NCI-H446 treated with DMSO at 0.1 percent for 48 hours (cell line): ENCODE results near the gene EAF1.
"Not testable (repeated sequence)": the region's sequence is repeated elsewhere in the genome, so short reads cannot be mapped to it uniquely, and the experiment has no call there.

ENCODE experiments used
- DNase-seq: peaks from one replicate; lab custom pipeline; 2025; lab: John Stamatoyannopoulos, UW

Gene EAF1

DNA sequence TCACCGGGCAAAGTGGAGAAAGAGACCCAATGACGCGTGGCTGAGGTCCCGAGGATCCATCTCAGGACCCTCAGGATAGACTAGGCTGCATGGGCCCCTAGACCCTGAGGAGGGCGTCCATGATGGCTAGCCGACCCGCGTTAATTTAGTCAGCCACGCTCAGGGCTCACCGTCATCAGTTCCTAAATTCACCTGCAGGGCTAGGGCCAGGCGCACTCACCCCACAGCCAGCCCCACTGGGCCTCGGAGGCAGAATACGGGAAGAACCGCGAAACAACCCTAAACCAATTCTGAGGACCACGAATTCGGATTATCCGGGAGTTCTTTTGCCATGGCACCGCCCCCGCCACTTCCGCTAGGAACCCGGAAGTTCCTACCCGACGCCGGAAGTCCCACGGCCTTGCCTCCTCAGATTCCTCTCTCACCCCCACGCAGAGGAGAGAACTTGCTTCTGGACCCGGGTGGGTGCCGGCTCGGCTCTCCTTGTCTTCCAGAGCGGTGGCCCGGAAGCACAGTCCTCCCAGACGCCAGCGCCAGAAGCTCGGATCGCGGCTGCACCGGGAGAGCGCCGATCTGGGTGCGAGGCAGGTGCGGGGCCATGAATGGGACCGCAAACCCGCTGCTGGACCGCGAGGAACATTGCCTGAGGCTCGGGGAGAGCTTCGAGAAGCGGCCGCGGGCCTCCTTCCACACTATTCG is at the start of gene EAF1, which contains the start of gene METTL6:
Gene EAF1, plus strand, starts transcription at position 417 of the 699 bp plus-strand sequence. Its CDS starts 182 bp downstream, at position 599.
Gene METTL6, minus strand, starts transcription at position 363 of the 699 bp plus-strand sequence. CDS start 1,033 bp downstream, outside the sequence.
- DNase-seq = peak; percentile 38

DNA sequence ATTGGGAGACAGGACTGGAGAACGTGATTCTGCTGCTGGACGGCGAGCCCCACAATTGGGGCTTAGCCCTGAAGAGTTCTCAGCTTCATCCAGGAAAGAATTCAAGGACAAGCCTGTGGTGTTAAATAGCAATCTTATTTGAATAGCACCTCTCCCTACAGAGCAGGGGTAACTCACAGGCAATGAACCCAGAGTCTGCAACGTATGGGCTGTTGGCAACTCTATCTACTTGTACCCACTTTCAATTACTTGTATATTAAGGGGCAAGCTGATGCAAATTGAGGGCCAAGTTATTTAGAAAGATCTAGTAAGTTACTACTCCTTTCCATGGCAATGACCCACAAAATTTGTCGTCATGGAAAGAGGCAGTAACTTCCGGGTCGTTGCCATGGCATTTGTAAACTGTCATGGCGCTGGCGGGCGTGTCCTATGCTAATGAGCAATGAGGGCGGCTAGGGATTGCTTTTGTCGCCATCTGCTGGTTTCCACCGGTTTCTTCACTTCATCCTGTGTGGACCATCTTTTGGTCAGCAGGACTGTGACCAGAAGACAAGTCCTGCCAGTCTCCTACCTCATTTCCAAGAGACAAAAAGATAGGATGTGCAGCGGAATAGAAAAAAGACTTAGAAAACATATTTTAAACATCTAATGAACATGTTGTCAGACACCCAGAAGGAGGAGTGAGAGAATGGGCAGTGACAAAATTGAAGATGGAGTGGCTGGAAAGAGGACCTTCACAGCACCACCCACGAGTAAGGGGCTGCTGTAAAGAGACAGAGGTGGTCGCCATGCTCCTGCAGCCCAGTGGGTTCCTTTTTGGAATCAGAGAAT is 49.2 kb upstream of the EAF1 start:
- peak; percentile 57 for DNase-seq

DNA sequence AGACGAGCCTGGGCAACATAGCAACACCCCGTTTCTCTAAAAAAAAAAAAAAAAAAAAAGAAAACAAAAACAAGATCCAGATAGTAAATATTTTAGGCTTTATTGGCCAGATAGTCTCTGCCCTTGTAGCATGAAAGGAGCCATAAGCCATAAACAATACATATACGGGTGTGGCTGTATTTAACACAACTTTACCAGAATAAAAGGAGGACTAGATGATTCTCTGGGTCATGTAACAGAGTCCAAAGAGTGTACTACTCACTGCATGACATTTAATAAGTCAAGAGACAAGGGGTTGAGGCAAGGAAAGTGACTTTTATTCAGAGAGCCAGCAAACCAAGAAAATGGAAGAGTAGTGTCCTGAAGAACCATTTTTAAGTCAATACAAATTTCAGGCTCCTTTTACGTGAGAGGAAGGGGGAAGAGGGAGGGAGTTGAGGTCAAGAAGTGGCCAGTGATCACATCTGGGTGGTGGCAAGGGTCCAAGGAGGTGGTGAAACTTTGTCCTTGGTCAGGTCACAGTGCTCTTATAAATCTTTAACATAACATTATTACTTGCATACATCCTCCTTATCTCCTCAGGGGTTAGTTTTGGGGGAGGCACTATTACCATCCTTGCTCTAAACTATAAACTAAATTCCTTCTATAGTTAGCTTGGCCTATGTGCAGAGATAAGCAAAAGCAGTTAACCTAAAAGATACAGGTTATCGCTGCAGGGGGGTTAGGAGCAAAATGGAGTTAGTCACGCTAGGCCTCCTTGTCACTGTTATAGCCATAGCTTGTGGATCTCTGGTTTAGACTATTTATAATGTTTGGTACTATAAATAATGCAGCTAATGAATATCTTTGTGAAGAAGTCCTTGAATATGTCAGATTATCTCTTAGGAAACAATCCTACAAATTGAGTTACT is 46.2 kb upstream of the EAF1 start:
- no peak for DNase-seq

DNA sequence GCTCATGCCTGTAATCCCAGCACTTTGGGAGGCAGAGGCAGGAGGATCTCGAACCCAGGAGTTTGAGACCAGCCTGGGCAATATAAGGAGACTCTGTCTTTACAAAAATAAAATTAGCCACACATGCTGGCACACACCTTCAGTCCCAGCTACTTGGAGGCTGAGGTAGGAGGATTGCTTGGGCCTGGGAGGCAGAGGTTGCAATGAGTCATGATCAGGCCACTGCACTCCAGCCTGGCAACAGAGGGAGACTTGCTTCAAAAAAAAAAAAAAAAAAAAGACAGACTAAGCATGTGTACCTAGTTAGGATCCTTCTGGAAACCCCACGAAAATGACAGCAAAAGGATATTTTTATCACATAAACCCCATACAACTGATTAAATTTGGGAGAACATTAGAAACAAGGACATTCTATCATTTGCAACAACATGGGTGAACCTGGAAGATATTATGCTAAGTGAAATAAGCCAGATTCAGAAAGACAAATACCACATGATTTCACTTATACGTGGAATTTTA is 44.9 kb upstream of the EAF1 start:
- DNase-seq = no peak

DNA sequence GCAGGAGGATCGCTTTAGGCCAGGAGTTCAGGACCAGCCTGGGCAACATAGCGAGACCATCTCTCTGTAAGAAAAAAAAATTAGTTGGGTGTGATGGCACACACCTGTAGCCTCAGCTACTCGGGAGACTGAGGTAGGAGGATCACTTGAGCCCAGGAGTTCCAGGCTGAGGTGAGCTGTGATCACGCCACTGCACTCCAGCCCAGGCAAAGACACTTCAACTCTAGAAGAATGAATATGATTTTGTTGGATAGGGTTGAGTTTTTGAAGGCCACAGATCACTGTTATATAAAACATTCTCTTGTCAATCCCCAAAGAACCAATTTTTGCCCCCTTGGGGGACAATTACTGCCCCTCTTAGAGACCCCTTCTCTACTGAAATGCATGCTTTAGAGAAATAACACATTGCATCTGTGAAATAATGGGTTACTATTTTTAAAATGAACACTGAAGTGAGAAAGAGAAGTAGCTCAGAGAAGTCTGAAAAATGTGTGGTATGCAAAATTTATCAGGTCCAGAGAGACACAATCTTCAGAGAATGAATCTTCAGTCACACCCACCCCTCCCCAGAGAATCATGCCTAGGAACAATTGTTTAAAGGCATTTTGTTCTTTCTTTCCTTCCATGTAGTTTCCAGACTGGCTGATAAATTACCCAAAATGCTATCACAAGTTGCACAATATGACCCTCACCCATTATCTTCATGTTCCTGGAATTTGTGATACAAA is 42.7 kb upstream of the EAF1 start:
- no peak for DNase-seq

DNA sequence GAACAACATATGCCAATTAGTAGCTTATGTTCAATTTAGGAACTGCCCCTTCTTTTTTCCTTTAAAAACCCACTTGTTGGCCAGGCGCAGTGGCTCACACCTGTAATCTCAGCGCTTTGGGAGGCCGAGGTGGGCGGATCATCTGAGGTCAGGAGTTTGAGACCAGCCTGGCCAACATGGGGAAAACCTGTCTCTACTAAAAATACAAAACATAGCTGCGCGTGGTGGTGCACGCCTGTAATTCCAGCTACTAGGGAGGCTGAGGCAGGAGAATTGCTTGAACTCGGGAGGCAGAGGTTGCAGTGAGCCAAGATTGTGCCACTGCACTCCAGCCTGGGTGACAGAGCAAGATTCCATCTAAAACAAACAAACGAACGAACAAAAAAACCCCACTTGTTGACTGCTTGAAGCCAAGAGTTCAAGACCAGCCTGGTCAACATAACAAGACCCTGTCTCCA is 42.1 kb upstream of the EAF1 start:
- not testable (repeated sequence) for DNase-seq

DNA sequence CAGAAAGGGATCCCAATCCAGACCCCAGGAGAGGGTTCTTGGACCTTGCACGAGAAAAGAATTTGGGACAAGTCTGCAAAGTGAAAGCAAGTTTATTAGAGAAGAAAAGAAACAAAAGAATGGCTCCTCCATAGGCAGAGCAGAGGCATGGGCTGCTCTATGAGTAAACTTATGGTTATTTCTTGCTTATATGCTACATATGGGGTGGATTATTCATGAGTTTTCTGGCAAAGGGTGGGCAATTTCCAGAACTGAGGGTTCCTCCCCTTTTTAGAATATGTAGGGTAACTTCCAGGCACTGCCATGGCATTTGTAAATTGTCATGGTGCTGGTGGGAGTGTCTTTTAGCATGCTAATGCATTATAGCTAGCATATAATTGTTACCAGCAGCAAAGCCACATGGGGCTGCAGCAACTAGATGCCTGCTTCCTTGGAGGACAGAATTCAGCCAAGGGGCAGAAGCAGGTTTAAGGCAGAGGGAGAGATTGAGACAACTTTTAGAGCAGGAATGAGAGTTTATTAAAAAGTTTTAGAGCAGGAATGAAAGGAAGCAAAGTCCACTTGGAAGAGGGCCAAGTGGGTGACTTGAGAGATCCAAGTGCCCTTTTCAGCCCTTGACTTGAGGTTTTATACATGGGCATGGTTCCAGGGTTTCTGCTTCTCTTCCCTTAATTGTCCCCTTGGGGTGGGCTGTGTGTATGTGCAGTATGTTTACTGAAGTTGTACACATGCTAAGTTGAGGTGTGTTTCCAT is 41.3 kb upstream of the EAF1 start:
- no peak for DNase-seq

DNA sequence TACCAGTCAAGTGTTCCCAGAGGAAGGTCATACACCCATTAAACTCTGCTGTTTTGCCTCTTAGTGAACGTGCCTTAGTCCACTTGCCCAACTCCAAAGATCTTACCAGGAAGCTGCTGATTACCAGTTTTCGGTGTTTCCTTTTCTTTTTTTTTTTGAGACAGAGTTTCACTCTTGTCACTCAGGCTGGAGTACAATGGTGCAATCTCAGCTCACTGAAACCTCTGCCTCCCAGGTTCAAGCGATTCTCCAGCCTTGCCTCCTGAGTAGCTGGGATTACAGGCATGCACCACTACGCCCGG is 40.8 kb upstream of the EAF1 start:
- DNase-seq = not testable (repeated sequence)

DNA sequence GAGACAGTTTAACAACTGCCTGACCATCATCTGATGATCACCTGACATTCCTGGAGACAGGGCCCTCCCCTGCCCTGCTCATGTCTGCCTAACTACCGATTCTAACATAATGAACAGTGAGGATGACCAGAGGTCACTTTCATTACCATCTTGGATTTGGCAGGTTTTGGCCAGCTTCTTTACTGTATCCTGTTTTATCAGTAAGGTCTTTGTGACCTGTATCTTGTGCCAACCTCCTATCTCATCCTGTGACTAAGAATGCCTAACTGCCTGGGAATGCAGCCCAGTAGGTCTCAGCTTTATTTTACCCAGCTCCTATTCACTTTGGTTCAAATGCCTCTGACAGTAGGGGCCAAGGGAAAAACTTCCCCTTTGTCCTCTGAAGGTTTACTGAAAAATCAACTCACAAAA is 40.2 kb upstream of the EAF1 start:
- DNase-seq = no peak

DNA sequence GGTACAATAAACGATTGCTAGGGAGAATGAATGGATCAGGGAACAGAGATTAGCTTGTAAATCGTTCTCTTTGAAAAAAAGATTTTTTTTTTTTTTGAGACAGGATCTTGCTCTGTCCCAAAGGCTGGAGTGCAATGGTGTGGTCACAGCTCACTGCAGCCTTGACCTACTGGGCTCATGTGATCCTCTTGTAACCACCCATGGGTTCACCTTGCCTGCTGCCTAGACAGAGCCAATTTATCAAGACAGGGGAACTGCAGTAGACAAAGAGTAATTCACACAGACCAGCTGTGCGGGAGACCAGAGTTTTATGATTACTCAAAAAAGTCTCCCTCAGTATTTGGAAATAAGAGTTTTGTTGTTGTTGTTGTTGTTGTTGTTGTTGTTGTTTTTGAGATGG is 39.7 kb upstream of the EAF1 start:
- no peak for DNase-seq

DNA sequence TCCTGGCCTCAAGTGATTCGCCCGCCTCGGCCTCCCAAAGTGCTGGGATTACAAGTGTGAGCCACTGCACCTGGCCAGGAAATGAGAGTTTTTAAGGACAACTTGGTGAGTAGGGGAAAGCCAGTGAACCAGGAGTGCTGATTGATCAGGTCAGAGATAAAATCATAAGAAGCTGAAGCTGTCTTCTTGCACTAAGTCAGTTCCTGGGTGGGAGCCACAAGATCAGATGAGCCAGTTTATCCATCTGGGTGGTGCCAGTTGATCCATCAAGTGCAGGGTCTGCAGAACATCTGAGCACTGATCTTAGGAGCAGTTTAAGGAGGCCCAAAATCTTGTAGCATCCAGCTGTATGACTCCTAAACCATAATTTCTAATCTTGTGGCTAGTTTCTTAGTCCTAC is 39.1 kb upstream of the EAF1 start:
- not testable (repeated sequence) for DNase-seq

DNA sequence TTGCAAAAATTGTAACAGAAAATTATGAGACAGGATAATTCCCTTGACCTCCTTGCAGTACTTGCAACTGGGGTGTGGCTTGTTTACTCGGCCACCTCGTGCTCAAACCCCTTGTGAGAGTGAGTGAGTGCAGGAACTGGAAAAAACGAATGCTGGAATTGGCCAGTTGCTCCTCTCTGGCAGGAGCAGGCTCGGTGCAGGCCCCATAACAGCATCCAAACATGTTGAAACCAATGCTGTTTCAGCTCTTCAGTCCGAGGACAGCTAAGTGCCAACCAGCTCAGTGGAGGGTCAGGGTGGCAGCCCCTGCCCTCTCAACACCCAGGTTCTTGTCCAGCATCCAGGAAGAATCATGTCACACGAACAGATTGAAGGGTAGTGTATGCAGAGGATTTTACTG is 36.9 kb upstream of the EAF1 start:
- DNase-seq = no peak

DNA sequence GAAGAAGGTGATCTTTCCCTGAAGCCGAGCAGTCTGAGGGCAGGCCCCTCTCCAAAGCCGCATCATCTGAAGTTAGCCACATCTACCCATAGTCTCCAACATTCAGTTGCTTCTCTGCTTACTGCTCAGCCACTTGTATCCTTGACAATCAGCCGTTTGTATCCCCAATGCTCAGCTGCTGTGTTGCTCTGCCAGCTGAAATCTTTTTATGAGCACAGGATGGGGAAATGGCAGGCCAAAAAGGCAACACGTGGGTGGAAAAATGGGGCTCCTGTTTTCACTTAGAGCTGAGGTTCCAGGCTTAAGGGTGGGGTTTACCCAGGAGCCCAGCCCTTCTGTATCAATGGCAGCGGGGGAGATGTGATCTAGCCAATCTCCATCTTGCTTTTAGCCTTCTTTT is 36.4 kb upstream of the EAF1 start:
- DNase-seq = no peak

DNA sequence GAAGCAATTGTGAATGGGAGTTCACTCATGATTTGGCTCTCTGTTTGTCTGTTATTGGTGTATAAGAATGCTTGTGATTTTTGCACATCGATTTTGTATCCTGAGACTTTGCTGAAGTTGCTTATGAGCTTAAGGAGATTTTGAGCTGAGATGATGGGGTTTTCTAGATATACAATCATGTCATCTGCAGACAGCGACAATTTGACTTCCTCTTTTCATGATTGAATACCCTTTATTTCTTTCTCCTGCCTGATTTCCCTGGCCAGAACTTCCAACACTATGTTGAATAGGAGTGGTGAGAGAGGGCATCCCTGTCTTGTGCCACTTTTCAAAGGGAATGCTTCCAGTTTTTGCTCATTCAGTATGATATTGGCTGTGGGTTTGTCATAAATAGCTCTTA is 34.1 kb upstream of the EAF1 start:
- not testable (repeated sequence) for DNase-seq

DNA sequence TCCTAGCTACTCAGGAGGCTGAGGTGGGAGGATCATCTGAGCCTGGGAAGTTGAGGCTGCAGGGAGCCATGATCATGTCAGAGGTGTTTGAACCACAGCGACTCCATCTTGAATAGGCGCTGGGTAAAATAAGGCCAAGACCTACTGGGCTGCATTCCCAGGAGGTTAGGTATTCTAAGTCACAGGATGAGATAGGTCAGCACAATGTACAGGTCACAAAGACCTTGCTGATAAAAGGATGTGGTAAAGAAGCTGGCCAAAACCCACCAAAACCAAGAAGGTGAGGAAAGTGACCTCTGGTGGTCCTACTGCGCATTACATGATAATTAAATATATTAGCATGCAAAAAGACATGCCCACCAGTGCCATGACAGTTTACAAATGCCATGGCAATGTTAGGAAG is 28.7 kb upstream of the EAF1 start:
- DNase-seq = not testable (repeated sequence)

DNA sequence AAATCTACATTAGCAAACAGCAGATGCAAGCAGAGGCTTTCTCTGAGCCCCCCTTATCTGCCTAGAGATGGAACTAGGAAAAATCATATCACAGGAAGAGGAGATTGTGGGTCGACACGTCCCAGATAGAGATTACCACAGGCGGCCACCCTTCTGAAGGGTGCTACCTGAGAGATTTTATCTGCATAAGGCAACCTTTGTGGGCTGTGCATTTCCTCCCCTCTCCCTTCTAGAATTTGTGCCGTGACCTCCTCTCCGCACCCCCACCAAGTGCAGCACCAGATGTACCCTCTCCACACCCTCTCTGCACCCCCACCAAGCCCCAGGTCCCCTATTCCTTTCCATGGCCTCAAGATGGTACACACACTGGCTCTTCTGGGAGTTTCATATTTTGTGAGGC is 27.4 kb upstream of the EAF1 start:
- no peak for DNase-seq

DNA sequence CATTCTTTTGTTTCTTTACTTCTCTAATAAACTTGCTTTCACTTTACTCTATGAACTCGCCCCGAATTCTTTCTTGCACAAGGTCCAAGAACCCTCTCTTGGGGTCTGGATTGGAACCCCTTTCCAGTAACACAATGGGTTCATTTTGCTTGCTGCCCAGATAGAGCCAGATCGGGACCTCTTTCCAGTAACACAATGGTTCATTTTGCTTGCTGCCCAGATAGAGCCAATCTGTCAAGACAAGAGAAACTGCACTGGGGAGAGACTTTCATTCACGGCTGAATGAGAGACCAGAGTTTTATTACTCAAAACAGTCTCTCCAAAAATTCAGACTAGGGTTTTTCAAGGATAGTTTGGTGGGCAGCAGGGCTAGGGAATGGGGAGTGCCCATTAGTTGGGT is 25.5 kb upstream of the EAF1 start:
- DNase-seq = no peak

DNA sequence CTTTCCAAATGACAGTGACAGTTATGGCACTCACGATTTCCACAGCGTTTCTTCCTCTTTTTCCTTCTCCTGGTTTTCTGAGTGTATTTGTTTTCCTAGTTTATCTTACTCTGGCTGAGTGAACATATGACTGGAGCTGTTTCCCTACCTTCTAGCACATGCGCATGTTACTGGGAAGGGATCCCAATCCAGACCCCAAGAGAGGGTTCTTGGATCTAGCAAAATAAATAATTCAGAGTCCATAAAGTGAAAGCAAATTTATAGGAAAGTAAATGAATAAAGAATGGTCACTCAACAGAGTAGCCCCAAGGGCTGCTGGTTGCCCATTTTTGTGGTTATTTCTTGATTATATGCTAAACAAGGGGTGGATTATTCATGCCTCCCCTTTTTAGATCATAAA is 23.9 kb upstream of the EAF1 start:
- DNase-seq = no peak

DNA sequence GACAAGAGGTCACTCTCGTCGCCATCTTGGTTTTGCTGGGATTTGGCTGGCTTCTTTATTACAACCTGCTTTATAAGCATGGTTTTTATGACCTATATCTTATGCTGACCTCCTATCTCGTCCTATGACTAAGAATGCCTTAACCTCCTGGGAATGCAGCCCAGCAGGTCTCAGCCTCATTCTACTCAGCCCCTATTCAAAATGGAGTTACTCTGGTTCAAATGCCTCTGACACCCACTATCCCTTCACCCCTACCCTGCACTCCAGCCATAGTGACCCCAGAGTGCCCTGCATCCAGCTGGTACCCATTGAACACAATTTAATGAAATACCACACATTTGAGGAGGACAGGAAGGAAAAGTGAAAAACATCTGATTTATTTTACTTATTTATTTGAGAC is 23.4 kb upstream of the EAF1 start:
- DNase-seq = no peak

DNA sequence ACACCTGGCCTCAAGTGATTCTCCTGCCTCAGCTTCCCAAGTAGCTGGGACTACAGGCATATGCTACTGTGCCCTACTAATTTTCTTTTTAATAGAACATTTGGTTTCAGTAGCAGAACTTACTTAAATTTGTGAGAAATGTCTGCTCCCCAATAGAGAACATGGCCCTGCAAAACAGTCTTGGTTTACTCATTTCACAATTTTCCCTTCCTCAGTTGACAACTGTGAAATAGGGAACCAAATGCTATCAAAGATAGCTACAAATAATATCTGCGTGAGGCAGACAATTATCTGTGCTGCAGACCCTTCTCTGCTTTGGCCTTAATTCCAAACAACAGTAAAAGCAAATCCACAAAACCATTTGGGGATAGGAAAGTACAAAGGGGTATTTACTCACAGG is 22.6 kb upstream of the EAF1 start:
- no peak for DNase-seq
